LNCAP (cell line): ENCODE results near the gene CD53.

ENCODE experiments used
- CTCF ChIP-seq: fragments of 450-650 bp; IDR thresholded peaks from 2 replicates; pipeline ENCODE4 v1.5.1; 2017; ENCODE audit warnings: mild to moderate bottlenecking

CD53 gene

DNA sequence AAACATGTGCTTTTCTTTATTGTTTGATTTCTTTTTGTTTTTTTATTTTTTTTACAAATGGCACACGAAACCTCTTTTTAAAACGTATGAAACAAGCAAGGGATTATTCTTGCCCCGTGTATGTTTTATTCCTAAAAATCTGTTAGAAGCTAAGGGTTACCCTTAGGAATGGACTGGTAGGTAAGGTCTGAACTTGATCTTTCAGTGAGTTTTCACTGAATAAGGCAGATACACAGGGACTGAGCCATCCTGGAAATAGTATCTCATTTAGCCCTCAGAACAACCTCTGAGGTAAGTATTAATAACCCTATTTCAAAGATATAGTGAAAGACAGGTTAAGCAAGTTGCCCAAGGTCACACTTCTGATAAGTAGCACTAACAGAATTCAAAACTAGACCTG, 6.0 kb downstream of the CD53 start:
- no peak for TF ChIP-seq CTCF

GRCh38 chr1:110879758-110880606, 7.0 kb downstream of the CD53 start:
- no peak for TF ChIP-seq CTCF

- TF ChIP-seq CTCF = no peak
Observed at GRCh38 chr1:110880708-110881374, 7.9 kb downstream of the CD53 start.

GRCh38 chr1:110888049-110888448, 15.1 kb downstream of the CD53 start:
- no peak for TF ChIP-seq CTCF

GRCh38 chr1:110888641-110889040, 15.7 kb downstream of the CD53 start:
- no peak for TF ChIP-seq CTCF

- no peak for TF ChIP-seq CTCF
Observed at GRCh38 chr1:110890474-110891196, 17.7 kb downstream of the CD53 start.

GRCh38 chr1:110893908-110894490, 21.1 kb downstream of the CD53 start:
- no peak for TF ChIP-seq CTCF
